ENCODE measurements around the gene ZNF385B.
"Not testable (repeated sequence)": the region's sequence is repeated elsewhere in the genome, so short reads cannot be mapped to it uniquely, and the experiment has no call there.

The ZNF385B gene

DNA sequence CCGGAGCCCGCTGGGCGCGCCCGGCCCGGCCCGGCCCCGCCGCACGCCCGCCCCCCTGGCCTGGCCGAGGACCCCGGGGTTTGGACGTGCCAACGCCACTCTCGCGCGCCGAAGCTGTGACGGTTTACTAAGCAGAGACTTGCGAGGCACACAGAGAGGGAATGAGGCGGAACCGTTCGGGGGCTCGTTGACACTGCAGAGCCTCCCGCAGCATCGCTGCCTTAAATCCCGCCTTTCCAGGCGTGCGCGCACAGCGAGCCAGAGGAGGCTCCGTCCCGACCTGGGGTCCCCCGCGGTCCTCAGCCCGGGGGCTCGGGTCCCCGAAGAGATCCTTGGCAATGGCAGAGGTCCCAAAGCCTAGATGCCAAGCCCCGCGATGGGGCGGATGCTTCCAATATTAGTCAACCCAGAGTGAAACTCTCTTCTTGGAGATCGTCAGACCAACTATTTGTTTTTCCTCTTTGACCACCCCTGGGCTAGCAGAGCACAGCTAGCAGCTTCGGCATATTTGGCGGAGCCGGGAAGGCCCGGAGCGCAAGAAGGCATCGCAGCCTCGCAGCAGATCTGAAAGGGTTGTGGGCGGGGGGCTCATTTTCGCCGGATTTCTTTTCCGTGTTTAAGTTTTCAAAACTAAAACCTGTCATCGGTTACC, at the start of gene ZNF385B:
ZNF385B (minus strand) TSS at position 197 of the 652 bp plus-strand sequence.
- no peak for DNase-seq

DNA sequence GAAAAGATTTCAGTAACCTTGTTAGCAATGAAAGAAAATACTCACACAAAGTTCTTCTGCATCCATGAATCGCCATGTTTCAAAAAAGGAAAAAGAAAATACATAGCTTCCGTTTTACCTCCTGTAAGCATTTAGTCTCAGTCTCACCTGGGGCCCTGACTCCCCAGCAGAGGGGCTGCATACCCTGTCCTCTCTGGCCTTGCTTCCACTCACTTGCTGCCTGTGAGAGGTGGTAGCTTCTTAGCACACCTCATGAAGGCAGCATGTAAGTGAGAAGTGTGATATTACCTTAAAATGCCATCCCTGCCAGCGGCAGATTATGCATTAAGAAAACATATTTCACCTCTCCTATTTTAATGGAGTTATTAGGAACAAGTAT, 49.3 kb upstream of the ZNF385B start:
- DNase-seq: no peak

DNA sequence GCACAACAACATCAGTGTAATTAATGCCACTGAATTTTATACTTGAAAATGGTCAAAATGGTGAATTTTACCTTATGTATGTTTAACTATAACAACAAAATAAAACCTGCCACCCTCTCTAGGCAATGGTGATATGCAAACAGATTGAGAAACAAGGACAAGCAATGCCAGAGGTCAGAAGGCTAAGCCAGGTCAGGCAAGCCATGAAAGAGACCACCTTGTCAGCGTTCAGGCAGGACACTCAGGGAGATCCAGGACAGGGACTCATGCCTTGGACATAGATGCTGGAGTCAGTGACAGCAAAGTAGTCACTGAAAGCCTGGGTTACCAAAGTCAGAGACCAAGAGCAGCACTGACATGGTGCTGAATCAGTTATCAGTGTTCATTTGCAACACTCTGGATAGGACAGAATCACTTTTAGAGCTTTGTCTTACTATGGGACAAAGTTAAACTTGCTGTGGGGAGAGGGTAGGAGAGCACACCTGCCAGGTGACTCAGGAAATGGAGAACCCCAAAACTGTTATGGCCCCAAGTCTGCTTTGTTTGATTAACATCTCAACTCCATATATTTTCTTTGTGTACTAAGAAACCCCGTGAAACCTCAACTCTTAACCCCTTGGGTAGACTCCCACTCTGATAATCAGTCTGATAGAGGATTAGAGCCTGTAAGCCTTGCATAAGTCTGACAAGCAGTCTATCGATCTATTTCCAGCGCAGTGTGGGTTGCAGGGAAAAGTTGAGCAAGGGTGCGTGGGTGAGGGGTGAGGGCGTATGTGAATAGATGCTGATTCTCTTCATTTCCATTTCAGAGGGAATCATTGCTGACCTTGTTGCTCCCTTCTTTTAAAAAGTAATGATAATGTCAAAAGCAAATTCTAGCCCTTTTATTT, 48.7 kb upstream of the ZNF385B start:
- no peak for DNase-seq

DNA sequence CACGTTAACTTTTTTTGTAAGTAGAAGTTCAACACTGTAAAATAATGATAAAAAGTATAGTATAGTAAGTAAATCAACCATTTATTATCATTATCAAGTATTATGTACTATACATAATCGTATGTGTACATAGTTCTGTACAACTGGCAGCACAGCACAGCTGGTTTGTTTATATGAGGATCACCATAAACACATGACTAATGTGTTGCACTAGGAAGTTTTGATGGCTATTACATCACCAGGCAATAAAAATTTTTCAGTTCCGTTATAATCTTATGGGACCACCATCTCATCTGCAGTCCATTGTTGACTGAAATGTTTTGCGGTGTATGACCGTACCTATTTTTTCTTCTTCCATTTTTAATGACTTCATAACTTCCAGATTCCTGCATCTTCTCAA, 39.2 kb upstream of the ZNF385B start:
- DNase-seq: no peak

DNA sequence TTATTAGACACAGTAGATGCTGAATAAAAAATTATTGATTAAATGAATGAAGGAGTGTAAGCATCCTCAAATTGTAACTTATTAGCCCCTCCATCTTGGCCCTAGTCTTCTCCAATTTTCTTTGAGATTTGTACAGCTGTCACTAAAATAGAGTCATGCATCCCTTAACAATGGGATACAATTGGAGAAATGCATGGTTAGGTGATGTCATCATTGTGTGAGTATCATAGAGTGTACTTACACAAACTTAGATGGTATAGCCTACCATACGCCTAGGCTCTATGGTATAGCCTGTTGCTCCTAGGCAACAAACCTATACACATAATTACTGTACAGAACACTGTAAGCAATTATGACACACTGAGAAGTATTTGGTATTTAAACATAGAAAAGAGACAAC, 38.3 kb upstream of the ZNF385B start:
- no peak for DNase-seq

DNA sequence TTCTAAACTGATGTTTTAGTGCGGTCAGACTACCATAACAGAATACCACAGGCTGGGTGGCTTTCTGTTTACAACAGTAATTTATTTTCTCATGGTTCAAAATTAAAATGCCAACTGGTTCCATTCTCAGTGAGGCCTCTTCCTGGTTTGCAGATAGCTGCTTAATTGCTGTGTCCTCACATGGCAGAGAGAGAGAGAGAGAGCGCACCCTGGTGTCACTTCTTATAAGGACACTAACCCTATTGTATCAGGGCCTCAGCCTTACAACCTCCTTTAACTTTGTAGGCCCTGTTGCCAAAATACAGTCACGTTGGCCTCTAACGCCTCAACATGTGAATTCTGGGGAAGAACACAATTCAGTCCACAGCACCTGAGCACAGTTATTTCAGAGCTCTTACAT, 37.5 kb upstream of the ZNF385B start:
- DNase-seq: peak in 1 of 2 experiments; percentile 6

DNA sequence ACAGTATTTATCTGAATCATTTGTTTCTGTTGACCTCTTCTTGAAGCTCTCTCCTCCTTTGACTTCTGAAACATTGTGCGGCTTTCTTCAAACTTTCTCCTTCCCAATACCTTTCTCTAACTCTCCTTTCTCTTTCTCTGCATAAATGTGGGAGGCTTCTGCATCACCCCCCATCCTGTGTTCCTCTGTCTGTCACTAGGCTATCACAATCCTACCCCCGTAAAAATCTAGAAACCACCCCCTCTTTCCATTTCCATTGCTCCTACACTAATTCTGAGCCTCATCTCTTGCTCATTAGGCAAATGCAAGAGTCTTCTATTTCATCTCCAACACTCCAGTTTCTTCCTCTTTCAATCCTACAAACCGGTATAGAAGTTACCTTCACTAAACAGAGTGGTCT, 32.2 kb upstream of the ZNF385B start:
- DNase-seq: no peak

DNA sequence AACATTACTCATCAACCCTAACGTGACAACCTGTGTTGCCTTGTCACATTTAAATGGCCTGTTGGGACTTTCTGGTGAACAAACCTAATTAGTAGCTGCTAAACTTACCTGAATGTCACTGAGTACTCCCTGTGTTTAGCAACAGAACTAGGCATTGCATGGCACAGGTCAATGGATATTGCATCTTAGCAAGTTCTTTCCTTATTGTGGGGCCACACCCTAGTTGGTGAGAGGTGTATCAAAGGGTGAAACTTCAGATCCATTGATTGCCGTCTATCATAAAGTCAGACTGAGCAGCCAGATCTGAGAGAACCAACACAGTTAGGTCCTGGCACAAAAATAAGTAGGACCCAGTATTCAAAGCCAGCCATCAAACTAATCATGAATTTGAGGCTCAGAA, 29.8 kb upstream of the ZNF385B start:
- DNase-seq: no peak

DNA sequence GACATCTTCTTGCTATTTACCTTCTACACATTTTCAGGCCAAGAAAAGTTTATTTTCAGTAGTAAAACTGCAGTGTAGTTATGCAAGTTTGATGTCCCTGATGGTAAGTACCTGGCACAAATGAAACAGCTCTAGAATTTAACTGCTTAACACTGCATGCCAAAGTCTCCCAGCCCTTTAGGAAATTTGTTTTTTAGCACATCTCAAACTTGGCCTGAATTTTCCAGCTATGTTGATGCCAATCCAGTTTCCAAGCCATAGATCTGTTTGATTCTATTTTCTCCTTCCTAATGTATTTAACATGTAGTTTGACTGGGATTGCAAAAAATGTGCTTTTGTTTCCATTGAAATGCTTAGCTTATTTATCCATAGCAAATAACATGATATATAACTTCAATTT, 29.3 kb upstream of the ZNF385B start:
- no peak for DNase-seq

DNA sequence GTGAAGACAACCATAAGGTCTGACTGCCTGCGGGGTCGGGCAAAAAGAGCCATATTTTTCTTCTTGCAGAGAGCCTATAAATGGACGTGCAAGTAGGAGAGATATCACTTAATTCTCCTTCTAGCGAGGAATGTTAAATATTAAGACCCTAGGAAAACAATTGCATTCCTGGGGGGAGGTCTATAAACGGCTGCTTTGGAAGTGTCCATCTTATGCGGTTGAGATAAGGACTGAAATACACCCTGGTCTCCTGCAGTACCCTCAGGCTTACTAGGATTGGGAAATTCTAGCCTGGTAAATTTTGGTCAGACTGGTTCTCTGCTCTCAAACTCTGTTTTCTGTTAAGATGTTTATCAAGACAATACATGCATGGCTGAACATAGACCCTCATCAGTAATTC, 27.2 kb upstream of the ZNF385B start:
- DNase-seq: not testable (repeated sequence)

DNA sequence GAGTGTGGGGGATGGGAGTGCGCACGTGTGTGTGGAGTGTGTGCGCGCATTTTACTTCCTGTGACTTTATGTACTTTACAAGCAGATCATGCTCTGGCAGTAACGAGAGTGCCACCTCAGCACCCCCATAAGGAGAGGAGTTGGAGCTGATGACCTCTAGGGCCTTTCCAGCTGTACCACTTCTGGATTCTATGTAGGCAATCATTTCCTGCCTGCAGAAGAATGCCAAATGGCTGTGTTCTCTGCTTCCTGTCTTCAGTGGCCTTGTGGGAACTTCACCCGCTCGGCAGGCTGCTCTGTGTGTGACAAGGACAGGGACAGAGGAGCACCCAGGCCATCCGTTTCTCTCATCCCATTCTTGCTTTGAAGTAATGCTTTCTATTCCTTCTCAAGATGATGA, 22.8 kb upstream of the ZNF385B start:
- no peak for DNase-seq

DNA sequence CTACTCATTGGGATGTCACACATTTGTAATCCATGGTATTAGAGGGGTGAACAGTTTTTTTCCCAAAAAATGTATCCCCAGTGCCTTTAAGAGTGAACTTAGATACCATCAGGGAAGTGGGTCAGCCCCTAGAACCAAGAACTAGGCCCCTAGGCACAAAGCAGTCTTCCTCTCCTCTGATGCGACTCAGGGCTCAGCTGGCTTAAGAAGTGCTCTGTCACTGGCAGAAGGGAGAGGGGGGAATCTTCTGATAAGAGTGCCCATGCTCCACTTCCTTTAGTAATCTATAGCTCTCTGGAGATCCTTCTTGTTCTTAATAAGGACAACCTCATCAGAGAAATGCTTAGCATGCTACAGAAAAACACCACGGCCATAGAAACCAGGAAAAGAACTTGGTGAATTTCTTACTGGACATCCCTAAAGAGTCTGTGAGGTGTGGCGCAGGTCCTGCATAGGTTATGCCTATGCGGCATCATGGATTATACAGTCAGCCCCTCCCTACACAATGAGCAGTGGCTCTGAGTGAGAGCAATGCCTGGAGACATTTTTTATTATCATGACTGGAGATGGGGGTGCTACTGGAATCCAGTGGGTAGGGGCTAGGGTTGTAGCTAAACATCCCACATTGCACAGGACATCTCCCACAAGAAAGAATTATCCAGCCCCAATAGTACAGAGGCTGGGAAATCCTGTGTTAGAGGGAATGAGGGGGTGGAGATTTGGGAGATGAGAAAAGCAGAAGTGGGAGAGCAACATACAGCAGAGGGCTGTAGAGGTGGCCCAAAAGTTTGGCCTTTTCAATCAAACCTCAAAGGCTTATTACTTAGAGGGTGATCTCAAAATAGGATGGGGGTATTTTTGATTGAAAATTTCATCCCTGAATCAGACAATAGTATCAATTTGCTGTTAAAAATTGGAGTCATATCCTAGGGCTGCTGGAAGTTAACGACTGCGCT, 21.7 kb upstream of the ZNF385B start:
- DNase-seq: no peak

DNA sequence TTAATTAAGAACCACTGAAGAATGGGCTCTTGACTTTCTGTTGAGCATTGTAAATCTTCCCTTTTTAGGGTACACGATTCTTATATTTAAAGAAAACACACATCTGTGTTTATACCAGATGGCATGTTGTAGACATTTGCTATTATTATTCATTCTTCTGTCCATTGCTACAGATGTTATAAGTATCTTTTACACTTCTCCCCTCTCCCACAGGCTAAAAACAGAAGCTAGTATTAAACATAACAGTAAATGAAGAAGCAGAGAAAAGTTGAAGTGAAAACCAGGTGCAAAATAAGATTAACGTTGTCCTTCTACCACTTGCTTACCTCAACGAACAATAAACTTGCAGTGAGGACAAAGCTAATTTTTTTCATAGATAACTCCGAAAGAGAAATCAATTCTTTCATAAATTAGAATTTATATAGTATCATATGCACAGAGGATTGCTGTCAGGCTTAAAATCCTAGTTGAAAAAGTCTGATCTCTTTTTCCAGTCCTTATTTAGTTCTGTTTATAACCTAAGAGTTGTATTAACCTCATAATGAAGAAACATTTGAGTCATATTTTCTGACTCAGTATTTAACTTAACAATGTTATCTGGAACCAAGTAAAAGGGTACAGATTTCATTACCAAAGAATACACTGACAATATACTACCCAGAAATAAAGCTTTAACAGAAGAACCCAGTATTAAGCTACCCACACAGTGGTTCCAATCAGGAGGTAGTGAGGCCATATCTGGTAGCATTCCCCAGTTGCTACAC, 16.4 kb upstream of the ZNF385B start:
- no peak for DNase-seq

DNA sequence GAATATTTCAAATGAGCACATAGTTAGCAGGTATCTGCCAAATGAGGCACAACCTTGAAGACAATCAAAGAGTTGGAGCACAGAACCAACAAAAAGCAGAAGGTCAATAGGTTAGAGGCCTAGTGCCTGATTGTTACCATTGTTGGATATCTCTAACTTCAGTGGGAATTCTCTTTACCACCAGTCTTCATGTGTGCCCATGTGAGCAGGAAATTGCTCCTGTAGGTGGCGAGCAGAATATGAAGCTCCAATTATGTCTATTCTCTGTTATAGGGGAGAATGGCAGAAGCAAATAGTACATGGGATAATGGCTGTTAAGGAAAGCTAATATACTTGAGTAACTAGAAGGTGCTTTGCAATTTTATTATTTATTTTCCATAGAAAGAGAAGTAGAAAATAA, 14.9 kb upstream of the ZNF385B start:
- DNase-seq: no peak

DNA sequence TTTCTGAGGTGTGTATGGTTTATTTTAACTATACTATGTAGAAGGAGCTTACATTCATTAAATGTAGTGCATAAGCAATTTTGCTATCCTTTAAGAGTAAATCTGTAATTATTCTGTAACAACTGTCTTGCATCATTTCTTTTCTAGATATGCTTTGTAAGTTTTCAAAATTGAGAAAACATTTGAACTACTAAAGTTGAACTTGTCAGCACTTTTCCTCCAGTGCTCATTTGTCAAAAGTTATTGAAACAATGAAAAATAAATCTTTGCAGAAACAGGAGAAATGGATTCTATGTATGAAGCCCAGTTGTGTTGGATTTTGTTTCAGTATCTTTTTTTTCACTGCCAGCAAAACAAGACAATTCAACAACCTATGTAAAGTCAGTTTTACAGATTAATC, 14.5 kb upstream of the ZNF385B start:
- DNase-seq: no peak

DNA sequence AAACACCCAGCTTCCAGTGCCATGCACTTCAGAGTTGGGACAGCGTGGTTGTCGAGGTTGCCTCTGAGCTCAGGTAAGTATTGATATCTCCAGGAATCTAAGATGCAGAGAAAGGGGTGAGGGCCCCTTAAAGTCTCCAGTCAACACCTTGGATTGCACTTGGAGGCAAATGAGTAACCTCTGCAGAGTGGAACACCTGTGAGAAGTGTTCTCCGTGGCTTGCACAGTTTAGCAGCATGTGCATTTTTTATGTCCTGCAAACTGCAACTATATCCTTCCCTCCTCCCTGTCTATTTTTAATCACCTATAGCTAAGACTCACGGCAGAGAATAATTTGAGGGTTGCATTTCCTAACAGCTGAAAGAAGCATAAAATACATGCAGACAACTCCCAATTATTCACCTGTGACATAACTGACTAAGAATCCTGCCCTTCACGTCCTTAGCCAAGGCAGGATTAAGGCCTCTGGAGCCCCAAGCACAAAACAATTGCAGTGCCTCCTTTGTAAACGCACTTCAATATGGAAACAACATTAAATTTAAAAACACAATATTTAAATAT, 1.6 kb upstream of the ZNF385B start:
- no peak for DNase-seq

DNA sequence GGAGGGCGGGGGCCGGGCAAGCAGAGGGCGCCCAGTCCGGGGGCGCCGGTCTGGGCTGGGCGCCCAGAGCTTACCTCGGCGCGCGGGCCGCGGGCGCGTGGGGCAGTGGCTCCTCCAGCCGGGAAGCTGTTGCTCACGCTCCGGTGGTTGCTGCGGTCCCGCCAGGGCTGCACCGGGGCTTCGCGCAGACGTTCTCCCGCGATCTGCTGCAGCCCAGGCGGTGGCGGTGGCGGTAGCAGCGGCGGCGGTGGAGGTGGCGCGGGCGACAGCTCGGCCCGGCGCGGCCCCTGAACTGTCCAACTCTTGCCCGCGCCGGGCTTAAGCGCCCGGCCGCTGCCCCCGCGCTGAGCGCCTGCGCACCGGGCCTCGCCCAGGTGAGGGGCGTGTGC, 391 bp downstream of the ZNF385B start:
- DNase-seq: no peak

DNA sequence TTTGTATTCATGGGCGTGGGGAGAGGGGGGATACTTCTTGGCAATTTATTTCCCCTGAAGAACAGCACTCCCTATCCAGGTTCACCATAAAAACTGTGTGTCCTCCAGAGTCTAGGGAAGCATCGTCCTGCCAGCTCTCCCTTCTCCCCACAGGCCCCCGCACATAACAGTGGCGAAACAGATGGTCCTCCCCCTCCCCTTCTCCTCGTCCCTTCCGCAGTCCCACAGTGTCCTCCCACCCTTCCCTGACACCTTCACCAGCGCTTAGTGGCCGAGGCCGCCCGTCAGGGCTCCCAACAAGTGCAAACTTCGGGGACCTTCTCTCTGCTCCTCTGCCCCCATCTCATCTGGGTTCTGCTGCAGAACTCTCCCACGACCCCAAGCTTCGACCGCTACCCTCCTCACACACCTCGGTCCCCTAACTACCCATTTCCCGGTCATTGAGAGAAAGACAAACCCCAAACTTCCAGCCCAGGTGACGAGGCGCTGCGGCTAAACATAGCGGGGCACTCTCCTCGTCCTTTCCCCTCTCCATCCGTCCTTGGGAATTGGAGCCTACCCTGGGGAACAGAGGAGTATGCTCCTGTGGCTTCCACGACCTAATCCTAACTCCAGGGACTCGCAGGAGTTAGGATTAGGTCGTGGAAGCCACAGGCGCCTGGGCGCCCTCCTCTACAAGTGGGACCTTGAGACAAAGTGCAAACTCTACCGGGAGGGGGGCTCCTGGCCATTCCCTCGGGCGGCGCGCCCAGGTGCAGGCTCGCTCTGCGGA, 971 bp downstream of the ZNF385B start:
- no peak for DNase-seq

DNA sequence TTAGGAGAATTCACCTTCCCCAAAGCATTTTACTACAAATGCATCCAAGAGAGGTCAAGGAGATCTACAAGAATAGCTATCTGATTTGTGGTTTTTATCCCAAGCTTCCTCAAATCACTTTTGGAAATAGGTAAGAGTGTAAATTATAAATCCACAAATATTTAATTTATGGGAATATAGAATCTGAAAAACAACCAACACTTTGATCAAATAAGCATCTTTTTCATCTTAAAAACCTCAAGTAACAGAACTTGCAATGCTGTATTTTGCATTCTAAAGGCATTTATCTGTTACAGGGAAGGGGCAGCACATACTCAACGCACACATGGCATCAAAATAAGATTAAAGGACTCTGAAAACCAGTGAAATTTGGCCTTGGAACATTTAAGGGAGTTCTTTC, 1.9 kb downstream of the ZNF385B start:
- no peak for DNase-seq

DNA sequence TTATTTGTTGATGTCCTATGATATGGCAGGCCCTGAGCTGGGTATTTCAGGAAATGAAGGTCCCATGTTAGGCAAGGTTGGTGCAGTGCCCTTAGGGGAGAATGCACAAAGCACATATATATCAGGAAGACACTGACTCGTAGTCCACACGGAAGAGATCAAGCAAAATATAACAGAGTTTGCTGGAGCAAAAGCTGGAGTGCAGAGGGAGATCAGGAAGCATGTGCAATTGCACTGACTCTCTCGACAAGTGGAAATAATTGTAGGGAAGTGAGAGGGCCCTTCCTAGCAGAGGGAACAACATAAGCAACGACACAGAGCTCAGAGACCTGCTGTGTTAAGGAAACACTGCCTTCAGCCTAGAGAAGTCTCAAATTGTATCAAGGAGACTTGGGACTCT, 4.2 kb downstream of the ZNF385B start:
- DNase-seq: no peak

DNA sequence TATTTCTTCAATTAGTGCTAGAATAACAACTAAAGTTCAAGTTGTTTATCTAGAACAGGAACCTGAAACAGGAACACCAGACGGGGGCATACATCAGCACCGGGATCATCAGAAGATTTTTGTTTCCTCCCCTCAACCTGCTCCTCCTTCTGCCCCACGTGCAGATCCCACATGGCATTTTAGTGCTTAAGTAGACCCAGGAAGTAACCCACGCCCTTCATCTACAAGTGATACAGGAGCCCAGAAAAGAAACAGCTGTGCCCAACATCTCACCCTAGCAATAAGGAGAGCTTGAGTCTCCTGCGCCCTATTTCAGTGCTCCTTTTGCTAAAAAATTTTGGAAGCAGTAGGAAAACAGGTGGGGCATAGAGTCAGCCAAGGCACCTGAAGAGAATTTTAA, 5.2 kb downstream of the ZNF385B start:
- no peak for DNase-seq

DNA sequence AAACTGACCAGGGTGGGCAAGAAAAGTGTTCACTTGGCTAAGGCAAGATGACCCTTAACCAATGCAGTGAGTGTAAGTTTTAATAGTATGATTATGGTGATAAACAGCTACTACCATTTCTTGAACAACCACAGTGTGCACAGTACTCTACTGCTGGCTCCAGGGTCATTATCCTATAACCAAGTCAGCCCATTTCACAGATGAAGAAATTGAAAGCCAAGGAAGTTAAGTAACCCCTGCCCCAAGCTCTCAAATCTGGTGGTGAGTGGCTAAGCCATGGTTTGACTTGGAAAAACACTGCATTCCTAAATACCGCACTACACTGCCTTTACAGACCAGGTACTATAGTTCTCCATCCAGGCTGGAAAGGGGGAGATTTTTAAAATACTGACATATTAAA, 5.7 kb downstream of the ZNF385B start:
- no peak for DNase-seq

Data from NCI-H1930 (cell line).